HG02571 (cell line): Measurements from ENCODE around the gene C1orf116.

ENCODE experiments used
- ATAC-seq: cut with Tn5 transposase; IDR thresholded peaks from one replicate; pipeline ENCODE4 v1.9.1; 2021; ENCODE audit warnings: mild to moderate bottlenecking, moderate library complexity; ENCODE audit not compliant: unreplicated experiment

C1orf116 gene

DNA sequence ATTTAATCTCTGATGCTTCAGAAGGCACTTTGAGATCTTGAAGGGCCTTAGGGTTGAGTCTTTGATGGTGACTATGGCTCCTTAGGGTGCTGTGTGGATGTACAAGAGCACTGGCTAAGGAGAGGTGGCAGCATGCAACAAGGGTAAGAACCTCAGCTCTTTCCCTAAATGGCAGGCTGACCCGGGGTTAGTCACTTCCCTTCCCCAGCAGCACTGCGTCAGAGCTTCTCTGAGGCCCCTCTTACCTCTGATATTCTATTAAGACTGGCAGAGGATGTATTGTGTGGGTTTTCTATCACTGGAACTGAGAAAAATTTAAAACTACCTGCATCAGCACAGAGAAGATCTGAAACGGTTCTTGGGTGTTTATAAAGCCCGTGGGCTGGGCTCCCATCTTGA is 11.8 kb downstream of the C1orf116 start:
- no peak for ATAC-seq

DNA sequence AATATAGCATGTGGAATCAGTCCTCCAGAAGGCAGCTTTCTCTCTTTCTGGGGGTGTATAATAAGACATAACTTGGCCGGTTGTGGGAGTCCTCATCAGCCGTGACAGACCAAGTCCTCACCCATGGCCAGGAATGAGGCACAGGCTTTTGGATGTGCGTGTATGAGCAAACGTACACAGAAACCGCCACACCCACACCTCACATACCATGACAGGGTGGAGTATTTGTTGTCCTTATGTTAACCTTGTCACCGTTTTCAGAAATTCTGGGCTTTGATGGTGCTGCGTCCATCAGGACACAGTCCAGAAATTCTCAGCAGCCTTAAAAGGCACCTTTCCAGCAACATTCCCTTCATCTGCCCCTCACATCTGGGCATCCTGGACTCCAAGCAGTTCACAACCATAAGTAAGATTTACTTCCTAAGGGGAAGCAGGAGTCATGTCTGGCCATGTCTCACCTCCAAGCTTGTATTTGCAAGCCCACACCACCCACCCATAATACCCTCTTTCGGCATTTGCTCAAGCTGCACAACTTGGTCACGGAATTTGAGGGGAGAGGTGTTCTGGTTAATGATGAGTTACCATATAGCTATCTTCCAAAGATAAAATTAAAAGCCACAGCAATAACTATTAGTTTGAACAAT is 12.4 kb downstream of the C1orf116 start:
- no peak for ATAC-seq

DNA sequence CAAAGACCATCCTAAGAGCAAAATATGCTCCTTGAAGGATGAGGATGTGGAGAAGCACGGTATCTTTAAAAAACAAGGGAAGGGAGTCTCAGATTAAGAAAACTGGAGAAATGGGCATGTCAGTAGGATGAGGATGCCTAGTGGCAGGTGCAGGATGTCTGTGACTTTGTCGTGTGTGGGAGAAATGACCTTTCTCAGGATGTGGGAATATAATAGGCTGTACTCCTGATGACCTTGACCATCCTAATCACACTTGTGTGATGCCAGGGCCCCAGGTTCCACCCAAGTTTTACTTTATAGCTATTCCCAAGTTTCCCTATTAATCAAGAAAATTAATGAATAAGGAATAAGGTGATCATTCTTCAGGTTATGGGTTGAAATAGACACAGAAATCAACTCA is 12.9 kb downstream of the C1orf116 start:
- no peak for ATAC-seq

DNA sequence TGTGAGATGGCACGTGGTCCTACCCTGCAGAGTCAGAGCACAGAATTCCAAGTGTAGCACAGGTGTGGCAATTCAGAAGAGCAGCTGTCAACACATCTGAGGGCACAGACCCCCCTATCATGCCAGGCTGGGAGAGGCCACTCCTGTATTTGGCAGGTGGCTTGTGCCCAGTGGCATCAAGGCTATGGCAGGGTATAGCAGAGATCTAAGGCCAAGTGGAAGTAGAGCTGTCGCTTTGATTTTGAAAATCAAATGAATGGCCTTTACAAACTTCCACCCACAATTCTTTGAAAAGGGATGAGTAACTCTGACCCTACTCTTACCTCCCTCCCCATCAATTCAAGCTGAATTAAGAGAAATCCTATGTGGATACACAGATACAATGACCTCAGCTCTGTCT is 13.4 kb downstream of the C1orf116 start:
- no peak for ATAC-seq

DNA sequence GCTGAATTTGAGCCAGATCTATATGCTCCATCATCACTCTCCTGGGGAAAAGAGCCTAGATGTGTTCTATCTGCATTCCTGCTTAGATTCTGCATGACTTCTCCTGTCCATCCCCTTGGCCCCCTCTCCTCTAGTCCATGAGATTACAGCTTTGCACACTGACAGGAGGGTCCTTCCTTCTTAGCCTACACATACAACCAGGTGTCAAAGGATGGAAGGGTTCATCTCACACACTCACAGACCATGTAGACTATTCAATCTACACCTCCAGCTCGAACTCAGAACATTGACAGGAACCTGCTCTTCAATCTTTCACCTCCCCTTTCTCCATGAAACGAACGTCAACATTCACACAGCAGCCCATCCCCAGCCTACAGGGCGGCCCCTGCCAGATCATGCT is 13.8 kb downstream of the C1orf116 start:
- no peak for ATAC-seq

DNA sequence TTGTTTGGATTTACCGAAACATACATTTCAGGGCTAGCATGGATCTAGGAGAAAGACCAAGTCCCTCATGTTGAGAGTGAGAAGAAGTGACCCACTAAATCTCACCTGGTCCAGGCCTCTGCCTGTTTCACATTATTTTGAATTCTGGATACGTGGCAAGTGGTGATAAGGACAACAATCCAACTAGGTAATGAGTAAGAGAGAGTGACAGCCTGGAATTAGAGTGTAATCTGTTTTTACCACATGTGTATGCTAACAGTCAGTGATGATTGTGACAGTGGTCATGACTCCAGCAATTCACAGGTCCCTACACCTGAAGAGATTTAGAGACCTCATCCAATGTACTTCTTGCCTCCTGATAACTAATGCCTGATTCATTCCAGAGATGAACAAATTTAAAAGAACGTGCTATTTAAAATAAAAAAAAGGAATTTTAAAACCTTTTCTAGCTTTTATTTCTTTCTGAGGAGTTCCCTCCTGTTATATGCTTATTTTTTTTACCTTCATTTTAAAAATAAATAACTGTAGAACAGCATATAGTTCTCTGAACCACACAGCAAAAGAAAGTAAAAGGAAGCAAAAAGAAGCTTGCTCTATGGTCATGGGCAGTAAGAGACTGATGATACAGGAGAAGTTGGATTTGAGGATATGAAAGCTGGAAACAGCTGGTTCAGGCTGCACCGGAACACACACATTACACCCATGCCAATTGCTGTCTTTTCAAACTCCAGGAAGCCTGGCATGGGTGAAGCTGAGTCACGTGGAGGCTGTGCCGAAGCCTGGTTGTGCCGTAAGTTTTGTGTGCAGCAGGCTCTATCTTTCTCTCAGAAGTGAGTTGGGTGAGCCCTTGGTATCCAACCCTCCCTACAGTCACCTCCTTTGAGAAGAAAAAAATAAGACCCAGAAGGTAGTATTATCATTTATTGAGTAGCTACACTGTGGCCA is 14.7 kb downstream of the C1orf116 start:
- no peak for ATAC-seq

DNA sequence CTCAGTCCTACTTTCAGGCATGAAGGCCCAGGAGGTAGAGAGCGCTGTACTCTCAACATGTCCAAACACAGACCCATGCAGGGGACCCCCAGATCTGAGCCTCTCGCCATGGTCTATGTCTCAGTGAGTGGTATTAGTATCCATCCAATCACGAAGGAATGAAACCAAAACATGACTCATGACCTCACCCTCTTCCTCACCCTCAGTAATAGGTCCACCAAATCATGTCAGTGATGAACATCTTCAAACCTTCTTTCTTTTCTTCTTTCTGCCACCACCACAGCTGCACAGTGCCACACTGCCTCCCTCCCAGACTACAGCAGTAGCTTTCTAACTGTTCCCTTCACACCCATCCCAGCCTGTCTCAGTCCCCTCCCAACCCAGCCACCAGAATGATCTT is 16.8 kb downstream of the C1orf116 start:
- no peak for ATAC-seq

DNA sequence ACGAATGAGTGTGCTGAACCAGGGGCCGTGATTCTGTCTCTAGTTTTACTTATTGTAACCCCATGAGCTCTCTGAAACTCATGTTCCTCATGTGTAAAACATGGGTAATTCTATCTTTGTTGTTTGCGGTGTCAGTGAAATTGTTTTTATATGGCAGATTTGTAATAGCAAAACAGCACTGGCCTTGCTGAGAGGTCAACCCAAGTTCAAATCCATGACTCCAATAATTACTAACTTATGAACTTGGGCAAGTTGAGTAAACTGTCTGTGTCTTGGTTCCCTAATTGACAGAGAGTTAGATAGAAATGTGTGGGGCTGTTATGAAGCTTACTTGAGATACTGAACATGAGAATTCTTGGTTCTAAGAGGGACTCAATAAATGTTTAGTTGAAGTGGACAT is 17.8 kb downstream of the C1orf116 start:
- ATAC-seq, result no peak

DNA sequence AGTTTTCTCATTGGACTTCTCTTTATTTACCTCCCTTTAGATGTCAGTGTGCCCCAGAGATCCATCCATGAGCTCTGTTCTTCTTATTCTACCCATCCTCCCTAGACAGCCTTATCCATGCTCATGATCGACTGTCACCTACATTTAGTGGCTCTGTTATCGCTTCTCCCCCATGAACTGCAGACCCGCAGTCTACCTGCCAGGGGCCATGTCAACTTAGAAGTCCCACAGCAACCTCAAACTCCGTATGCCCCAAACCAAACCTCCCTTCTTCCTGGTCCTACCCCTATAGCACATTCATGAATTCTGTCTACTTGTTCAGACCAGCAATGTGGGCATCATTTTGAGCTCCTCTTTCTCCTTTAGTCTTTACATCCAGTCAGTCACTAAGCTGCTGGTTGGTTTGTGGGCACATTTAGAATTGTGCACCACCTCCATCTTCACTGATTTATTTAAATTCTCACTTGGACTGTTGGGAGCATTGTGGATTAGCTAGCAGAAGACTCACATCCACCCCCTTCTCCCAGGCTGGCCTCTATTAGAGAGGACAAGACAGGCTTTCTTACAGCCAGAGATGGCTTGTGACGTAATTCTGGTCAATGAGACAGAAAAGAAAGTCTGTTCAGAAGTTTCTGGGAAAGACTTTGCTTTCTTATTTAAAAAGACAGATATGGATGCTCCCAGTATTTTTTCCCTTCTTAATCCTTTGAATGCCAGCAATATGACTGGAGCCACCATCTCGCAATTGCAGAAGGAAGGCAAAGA is 19.1 kb downstream of the C1orf116 start:
- ATAC-seq, result no peak

DNA sequence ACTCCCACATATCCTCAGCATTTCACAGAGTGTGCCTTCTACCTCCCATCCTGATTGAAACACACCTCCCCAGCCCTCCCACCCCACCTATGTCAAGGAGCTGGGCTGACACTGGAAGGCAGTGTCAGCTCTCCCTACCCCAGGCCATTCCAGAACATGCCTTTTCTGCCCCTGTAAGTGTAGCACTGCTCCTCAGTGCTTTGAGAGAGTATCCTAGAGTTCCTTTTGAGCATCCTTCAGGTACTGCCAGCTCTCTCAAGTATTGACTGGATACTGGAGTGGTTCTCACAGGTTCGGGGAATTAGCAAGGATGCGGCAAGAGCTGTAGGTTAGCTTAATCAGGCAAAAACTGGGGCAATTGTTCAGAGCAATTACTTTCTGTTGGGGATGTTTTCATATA is 21.8 kb downstream of the C1orf116 start:
- no peak for ATAC-seq

DNA sequence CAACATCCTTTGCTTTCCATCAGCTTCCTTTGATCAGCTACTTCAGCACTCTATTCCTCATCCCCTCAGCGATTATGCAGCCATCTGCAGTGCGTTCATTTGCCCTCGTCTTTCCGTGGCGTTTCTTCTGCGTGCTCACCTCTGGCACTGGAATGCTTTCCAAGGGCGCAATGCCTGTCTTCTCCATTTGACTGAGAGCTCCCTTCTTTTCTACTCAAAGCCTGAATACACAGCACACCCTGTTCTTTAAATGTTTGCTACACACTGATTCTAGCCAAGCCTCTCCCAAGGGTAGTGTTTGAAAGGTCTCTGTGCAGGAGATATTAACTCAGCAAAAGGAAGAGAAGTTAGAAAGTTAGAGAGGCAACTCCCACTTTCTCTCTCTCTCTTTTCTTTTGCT is 22.6 kb downstream of the C1orf116 start:
- ATAC-seq, result no peak

DNA sequence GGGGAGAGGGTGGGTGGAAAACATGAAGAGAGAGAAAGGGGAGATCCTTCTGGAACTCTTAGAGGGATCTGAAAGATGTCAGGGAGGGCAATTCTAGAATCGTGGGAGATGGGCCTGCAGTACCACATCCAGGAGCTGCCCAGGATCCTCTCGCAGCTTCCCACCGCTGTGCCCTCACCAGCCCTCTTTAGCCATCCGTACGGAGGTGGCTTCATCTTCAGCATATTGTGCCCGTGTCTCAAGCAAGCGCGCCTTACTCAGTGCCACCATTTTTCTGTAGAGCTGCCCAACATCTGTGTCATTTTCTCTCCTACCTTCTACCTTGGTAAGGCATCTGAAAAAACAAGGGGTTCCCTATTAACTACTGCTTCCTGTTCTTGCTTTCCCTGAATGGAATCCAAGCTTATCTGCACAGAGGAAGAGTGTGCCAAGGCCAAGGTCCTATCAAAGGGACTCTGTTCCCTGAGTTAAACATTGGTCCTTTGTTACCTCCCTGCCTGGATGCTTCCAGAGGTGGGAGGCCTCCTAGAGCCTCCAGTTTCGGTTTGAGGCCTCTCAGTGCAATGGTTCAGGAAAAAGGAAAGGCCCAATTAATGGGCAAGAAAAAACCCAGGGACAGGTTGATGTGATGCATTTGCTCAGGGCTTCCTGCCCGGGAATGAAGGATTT is 23.2 kb downstream of the C1orf116 start:
- no peak for ATAC-seq

DNA sequence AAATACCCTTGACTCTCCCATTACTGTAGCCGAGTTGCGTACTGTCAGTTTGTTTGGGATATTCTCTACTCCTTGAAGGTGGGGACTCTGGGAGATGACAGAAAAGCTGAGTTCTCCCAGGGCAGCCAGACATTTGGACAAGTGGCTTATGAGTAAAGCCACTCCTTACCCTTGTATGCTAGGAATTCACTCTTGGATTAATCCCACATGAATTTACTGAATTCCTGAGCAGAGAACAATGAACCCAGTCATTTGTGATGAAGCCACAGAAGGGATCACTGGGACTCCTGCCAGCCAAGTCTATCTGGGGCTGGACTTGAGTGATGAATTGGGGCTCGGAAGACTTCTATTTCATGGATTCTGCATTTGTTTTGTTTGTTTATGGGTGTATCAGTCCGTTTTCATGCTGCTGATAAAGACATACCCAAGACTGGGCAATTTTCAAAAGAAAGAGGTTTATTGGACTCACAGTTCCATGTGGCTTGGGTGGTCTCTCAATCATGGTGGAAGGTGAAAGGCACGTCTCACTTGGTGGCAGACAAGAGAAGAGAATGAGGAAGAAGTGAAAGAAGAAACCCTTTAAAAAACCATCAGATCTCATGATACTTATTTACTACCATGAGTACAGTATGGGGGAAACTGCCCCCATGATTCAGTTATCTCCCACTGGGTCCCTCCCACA is 25.1 kb downstream of the C1orf116 start:
- no peak for ATAC-seq

DNA sequence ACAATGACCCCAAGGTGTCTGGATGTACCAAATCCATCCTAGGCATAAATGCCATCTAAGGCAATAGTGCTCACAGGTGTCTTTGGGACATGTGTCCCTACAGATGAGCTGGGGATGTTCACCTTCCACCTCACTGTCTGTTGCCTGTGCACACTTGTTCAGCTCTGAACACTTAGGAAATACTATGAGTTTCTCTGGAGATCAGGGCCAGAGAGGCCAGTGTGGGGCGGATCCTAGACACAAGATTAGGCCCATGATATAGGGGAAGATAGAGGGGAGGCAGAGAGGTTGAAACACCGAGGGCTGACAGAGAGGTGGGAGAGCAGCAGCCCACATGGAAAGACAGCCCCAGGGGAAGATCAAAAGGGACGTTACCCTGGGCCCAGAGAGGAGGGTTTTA is 25.6 kb downstream of the C1orf116 start:
- ATAC-seq, result no peak

DNA sequence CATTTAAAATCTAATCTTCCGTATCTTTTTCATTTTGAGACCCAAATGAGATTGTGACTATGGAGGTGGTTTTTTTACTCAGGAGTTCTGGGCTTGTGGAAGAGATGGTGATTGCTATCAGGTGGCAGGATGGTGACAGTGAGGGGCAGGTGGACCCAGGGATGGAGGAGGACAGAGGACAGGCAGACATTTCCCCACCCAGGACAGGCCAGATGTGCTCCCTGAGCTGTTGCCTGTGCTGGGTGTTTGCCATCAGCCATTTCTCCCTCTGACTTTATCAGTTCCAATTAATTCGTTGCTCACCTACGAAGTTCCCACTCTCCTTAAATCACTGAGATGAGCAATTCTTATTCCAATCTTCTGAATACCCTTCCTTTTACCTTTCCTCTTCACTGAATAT is 26.5 kb downstream of the C1orf116 start:
- ATAC-seq, result no peak

DNA sequence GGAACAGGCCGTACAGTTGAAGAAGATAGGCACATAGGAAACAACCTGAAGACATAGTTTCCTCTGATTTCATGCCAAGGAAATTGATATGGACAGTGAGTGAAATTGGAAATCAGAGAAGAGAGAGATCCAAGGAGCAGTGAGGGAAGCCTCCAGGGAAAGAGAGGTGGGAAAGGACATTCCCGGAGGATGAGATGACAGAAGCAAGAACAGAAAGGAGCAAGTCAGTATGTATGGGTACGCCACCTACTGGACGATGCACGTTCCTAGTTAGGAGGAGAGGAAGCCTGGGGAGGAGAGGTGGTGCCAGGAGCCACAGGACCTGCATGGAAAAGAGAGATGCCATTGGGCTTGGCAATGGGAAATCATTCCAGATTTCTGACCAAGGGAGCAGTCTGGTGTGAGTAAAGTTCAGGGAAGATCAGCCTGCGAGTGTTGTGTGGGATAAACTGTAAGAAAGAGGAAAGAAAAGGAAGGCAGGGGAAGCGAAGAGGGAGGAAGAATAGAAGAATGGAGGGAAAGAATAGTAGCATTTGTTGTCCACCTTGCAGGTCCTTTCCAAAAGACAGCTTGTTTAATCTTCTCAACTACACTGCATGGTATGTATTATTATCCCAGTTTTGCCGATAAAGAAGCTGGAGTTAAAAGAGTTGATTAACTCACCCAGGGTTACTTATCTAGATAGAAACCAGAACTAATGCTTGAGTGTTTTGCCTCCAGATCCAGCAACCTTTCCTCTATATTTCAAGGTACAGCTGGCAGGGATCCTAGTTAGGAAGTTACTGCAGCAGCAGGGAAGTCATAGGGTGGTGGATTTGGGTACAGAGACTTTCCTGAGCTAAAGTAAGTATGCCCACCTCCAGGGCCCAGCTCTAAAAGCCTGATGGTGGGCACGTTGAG is 27.4 kb downstream of the C1orf116 start:
- ATAC-seq, result no peak

DNA sequence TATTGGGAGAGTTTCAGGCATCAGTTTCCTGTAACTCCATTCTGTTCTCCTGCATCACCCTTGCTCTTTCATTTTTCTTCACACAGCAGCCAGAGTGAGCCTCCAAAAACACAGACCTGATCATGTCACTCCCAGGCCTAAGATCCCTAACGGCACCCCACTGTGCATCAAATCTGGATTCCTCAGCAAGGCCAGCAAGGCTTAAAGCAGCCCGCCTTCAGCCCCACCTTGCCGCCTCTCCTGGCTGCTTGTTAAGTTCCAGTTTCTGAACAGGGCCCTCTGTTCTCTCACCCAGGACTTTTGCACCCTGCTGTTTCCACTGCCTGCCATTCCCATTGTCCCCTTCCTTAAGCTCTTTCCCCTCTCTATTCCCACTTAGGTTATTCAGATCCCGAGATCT is 29.3 kb downstream of the C1orf116 start:
- no peak for ATAC-seq

DNA sequence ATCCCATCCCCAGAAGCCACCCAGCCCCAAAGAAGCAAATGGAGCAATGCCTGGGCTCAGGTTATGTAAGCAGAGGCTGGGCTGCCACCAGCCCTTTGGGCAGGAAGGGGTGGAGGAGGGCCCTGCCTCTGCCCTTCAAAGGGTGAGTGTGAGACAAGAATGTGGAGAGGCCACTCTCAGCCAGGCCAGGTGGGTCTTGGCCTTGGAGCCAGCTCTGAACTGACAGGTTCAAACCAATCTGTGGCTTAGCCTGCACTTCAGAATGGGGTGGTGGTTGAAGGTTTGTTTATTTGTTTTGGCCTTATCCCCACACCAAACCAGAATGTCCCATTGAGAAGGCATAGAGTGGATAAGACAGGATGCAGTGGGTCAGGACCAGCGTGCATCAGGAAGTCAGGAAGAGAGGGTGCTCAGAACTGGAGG is 29.8 kb downstream of the C1orf116 start:
- ATAC-seq, result no peak

DNA sequence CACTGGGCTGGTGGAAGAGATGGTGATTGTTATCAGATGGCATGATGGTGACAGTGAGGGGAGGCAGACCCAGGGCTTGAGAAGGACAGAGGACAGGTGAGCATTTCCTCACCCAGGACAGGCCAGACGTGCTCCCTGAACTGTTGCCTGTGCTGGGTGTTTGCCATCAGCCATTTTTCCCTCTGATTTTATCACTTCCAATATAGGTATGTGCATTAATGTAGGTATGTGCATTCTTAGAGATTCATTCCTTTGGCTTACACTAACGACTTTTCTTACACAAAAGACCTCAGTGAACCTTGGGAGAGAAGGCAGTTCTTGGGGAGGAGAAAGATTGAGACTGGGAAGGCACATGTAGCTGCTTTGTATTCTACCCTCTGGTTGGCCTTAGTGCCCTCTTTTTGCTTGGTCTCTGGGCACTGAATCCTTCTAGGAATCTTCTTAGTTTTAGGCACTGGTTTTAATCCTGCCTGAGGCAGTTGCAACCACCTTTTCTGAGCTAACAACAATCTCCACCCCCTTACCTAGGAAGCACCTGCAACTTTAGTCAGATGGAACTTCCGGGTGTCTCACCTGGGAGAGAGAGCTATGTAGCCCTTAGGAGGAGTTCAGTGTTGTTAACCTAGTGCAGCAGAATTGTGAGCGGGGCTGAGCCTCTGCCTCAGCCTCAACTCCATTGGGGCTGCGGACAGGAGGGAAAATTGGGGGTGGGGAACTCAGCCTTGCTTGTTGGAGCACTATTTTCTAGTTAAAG is 30.9 kb downstream of the C1orf116 start:
- no peak for ATAC-seq
